RWPE2 (cell line): ENCODE data around the gene SLC38A2.

Experiments used
- ATAC-seq: fragments of 200-7000 bp; cut with Tn5 transposase; 3 replicates; pipeline ENCODE4 v1.9.1; 2021; ENCODE audit warnings: low read depth
- DNase-seq: peaks from one replicate; pipeline ENCODE4 v3.0.0-alpha.2; 2020; ENCODE audit warnings: low spot score
- H3K27ac ChIP-seq: fragments of 450-650 bp; 2 replicates; pipeline ENCODE4 v1.5.1; 2017; ENCODE audit warnings: mild to moderate bottlenecking; ENCODE audit not compliant: poor library complexity, severe bottlenecking
- H3K27me3 ChIP-seq: fragments of 250-450 bp; sonication (Bioruptor Pico); 2 replicates; pipeline ENCODE4 v1.5.1; 2021; ENCODE audit warnings: mild to moderate bottlenecking, moderate library complexity; ENCODE audit not compliant: insufficient read depth, poor library complexity, severe bottlenecking
- H3K36me3 ChIP-seq: fragments of 250-450 bp; sonication (Bioruptor Pico); 2 replicates; pipeline ENCODE4 v1.5.1; 2020; ENCODE audit warnings: low read depth, mild to moderate bottlenecking, moderate library complexity
- H3K4me1 ChIP-seq: fragments of 250-450 bp; sonication (Bioruptor Pico); 2 replicates; pipeline ENCODE4 v1.5.1; 2021; ENCODE audit warnings: mild to moderate bottlenecking, moderate library complexity; ENCODE audit not compliant: insufficient read depth, poor library complexity, severe bottlenecking
- H3K4me3 ChIP-seq: fragments of 250-450 bp; sonication (Bioruptor Pico); 2 replicates; pipeline ENCODE4 v1.5.1; 2021; ENCODE audit warnings: mild to moderate bottlenecking, moderate library complexity; ENCODE audit not compliant: severe bottlenecking
- H3K9me3 ChIP-seq: fragments of 250-450 bp; sonication (Bioruptor Pico); 2 replicates; pipeline ENCODE4 v1.5.1; 2021; ENCODE audit warnings: mild to moderate bottlenecking, moderate library complexity; ENCODE audit not compliant: severe bottlenecking
- TF ChIP-seq, protein P1 (sequence below): fragments of 450-650 bp; IDR thresholded peaks from one replicate; pipeline ENCODE4 v1.5.1; 2017; ENCODE audit warnings: mild to moderate bottlenecking, moderate library complexity; ENCODE audit not compliant: poor library complexity, severe bottlenecking

SLC38A2 gene

DNA sequence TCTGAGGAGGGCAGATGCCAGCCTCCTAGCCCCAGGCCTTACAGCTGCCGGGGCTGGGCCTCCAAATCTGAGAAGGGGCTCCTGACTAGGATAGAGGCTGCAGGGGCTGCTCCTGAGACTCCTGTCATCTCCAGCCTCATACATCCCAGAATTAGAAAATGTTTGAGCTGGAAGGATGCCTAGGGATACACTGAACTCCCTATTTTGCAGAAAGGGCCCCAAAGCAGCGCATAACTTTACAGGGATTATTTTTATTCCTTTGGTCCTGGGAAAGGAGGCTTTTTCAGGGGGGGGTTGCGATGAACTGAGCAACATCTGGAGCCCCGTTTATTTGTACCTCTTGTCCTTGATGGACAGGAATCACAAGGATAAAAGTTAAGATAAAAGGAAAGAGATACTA lies 35.9 kb upstream of the SLC38A2 start:
- ATAC-seq (no peak), DNase-seq (no peak)
- no peaks in the 10 kb centered on the region for H3K27me3 ChIP-seq
- H3K36me3 ChIP-seq = no peaks in the 10 kb centered on the region
- no peaks in the 10 kb centered on the region for H3K9me3 ChIP-seq
- no peak overlapping the region for H3K27ac ChIP-seq
- peaks cover 7% of the 10 kb centered on the region for H3K4me1 ChIP-seq
- no peak overlapping the region for H3K4me3 ChIP-seq
- TF ChIP-seq, protein P1, sequence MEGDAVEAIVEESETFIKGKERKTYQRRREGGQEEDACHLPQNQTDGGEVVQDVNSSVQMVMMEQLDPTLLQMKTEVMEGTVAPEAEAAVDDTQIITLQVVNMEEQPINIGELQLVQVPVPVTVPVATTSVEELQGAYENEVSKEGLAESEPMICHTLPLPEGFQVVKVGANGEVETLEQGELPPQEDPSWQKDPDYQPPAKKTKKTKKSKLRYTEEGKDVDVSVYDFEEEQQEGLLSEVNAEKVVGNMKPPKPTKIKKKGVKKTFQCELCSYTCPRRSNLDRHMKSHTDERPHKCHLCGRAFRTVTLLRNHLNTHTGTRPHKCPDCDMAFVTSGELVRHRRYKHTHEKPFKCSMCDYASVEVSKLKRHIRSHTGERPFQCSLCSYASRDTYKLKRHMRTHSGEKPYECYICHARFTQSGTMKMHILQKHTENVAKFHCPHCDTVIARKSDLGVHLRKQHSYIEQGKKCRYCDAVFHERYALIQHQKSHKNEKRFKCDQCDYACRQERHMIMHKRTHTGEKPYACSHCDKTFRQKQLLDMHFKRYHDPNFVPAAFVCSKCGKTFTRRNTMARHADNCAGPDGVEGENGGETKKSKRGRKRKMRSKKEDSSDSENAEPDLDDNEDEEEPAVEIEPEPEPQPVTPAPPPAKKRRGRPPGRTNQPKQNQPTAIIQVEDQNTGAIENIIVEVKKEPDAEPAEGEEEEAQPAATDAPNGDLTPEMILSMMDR = no peak

DNA sequence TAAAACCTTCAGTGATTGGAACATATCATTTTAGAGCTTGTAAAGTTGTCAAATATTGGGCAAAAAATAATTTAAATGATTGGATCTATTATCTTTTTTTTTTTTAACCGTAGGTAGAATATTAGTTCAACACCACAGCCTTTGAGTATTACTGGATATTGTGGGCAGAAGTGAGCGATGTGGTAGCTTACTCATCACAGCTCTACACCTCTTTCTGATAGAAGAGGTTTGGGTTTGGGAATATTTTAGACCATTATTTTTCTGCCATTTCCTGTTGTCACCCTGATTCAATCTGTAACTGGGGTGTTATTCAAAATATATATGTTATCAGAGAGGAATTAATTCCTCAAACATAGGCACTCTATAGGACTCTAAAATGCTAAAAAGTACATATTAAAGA lies 34.8 kb upstream of the SLC38A2 start:
- H3K4me1 ChIP-seq = peaks cover 17% of the 10 kb centered on the region
- peak overlapping the region; percentile 13 for H3K27ac ChIP-seq
- no peak for DNase-seq
- H3K27me3 ChIP-seq = no peaks in the 10 kb centered on the region
- no peak for ATAC-seq
- TF ChIP-seq, protein P1 = no peak
- no peak overlapping the region for H3K4me3 ChIP-seq
- no peaks in the 10 kb centered on the region for H3K9me3 ChIP-seq
- H3K36me3 ChIP-seq = no peaks in the 10 kb centered on the region

DNA sequence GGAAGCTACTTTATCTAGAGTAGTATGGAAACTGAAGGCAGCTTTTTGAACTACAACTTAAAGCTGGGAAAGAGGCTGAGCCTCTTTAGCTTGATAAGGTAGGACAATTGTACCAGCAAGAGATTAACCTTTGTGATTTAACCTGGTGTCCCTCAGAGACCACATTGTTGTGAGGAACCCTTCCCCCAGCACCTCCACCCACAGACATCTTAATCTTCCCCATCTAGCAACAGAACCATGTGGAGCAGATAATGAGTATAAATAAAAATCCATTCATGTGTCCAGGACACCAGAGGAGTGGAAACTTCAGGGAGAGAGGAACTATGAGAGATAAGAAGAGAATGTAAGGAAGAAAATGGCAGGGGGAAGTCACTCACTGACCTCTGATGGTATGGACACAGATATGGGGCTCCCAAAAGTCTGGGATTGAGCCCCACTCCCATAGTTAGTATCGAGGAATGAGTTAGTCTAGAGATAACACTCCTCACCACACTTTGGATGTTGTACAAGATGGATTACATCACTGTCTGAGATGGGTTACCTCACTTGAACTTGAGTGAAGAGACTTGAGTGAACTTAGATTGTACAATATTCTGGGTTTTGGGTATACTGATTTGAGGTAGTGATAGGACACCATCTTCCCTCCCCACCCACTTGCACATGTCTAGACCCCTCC lies 33.9 kb upstream of the SLC38A2 start:
- TF ChIP-seq, protein P1 = no peak
- Histone ChIP-seq H3K9me3 (no peaks in the 10 kb centered on the region), H3K36me3 (no peaks in the 10 kb centered on the region), H3K4me1 (peaks cover 26% of the 10 kb centered on the region), H3K27me3 (no peaks in the 10 kb centered on the region), H3K27ac (peak overlapping the region; percentile 13), H3K4me3 (no peak overlapping the region)
- DNase-seq (no peak), ATAC-seq (no peak)

DNA sequence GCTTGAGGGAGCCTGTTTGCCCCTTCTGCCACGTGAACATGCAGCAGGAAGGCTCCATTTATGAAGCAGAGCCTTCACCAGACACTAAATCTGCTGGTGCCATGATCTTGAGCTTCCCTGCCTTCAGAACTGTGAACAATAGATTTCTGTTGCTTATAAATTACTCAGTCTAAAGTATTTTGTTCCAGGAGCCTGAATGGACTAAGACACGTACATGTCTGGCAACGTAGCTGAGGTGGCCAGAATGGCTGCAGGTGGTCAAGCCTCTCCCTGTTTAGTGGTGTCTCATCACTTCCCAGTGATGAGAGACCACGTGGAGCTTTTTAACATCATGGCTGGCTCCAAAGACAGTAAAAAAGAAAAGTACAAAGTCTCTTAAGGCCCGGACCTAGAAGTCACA lies 32.2 kb upstream of the SLC38A2 start:
- no peaks in the 10 kb centered on the region for H3K36me3 ChIP-seq
- H3K9me3 ChIP-seq = no peaks in the 10 kb centered on the region
- H3K4me3 ChIP-seq = no peak overlapping the region
- TF ChIP-seq, protein P1 = no peak
- no peaks in the 10 kb centered on the region for H3K27me3 ChIP-seq
- no peak for DNase-seq
- no peak for ATAC-seq
- peaks cover 26% of the 10 kb centered on the region for H3K4me1 ChIP-seq
- H3K27ac ChIP-seq = peak overlapping the region; percentile 96

DNA sequence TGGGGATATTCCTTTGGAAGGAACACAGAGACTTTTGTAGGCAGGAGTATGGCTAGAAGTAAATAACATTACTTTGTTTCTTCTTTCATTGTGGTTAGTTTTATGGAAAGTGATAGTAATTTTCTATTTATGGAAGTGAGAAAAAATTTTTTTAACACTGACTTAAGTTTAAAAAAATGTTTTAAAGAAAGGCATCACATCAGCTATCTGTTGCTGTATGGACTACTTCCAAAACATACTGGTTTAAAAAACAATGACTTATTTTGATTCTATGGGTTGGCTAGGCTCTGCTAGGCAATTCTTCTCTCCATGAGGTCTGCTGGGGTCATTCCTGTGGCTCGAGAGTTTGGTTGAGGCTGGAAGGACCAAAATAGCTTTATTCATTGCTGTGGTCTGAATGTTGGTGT lies 31.7 kb upstream of the SLC38A2 start:
- no peaks in the 10 kb centered on the region for H3K9me3 ChIP-seq
- H3K27me3 ChIP-seq = no peaks in the 10 kb centered on the region
- no peak overlapping the region for H3K4me3 ChIP-seq
- TF ChIP-seq, protein P1 = no peak
- peak overlapping the region; percentile 96 for H3K27ac ChIP-seq
- DNase-seq (no peak), ATAC-seq (no peak)
- H3K4me1 ChIP-seq = peaks cover 26% of the 10 kb centered on the region
- H3K36me3 ChIP-seq = no peaks in the 10 kb centered on the region
